GM12892 (cell line): ENCODE results near the gene PPDPF.

Experiments used
- POLR2A ChIP-seq: IDR thresholded peaks from 2 replicates; pipeline ENCODE4 v1.6.1; 2011; ENCODE audit warnings: low read depth, low read length, control low read depth
- POLR2AphosphoS5 ChIP-seq: IDR thresholded peaks from 2 replicates; pipeline ENCODE4 v1.6.1; 2011; ENCODE audit warnings: low read depth, low read length, control low read depth

GRCh38 chr20:63558804-63559484 is 38.4 kb downstream of the PPDPF start:
- TF ChIP-seq POLR2A (no peak), POLR2AphosphoS5 (no peak)
